Keratinocyte (primary cell): ENCODE data around the gene APOA4. TPM values are rescaled to one million over a fixed set of nuclear protein-coding genes. Genes with fewer than 3 reads are reported as not detected.

Source experiments
- DNase-seq: peaks from one replicate; pipeline ENCODE4 v3.0.0-alpha.2; 2011; ENCODE audit warnings: low read depth, missing footprints, low spot score
- FAIRE-seq: peaks from 2 replicates; lab custom pipeline; 2011; peaks lifted over from hg19 to GRCh38; lab: Jason Lieb, UNC
- H2AFZ ChIP-seq: 2 replicates; pipeline ENCODE4 v1.6.0; 2012; ENCODE audit warnings: low read length, control low read depth, inconsistent platforms; ENCODE audit not compliant: control insufficient read depth
- H3K27ac ChIP-seq: 2 replicates; pipeline ENCODE4 v1.5.1; 2011; ENCODE audit warnings: low read length; ENCODE audit not compliant: control insufficient read depth, insufficient read depth
- H3K27me3 ChIP-seq: 3 replicates; pipeline ENCODE4 v1.6.0; 2011; ENCODE audit warnings: low read length; ENCODE audit not compliant: control insufficient read depth, insufficient read depth; ENCODE audit errors: extremely low read depth
- H3K36me3 ChIP-seq, 2 experiments: 2 replicates in 1 of 2; 3 replicates in 1 of 2; pipeline ENCODE4 v1.5.1; 2011; ENCODE audit warnings: low read length in 2 of 2, mild to moderate bottlenecking in 1 of 2; ENCODE audit not compliant: control insufficient read depth in 2 of 2, insufficient read depth in 2 of 2; ENCODE audit errors: extremely low read depth in 1 of 2
- H3K4me1 ChIP-seq: 3 replicates; pipeline ENCODE4 v1.5.1; 2011; ENCODE audit warnings: low read length; ENCODE audit not compliant: control insufficient read depth, insufficient read depth; ENCODE audit errors: extremely low read depth
- H3K4me2 ChIP-seq: 3 replicates; pipeline ENCODE4 v1.6.0; 2011; ENCODE audit warnings: low read depth, low read length; ENCODE audit not compliant: control insufficient read depth, insufficient read depth; ENCODE audit errors: extremely low read depth
- H3K4me3 ChIP-seq, 3 experiments: fragments of 200-600 bp in 1 of 3; sonication (generic) in 1 of 3; 2 replicates in 2 of 3; 3 replicates in 1 of 3; pipeline ENCODE4 v1.5.1; 2011 to 2016; ENCODE audit warnings: low read length in 3 of 3, mild to moderate bottlenecking in 3 of 3, control low read depth in 2 of 3, inconsistent platforms in 1 of 3, low read depth in 1 of 3, mixed read lengths in 1 of 3, mixed run types in 1 of 3, moderate library complexity in 1 of 3; ENCODE audit not compliant: control insufficient read depth in 2 of 3, insufficient read depth in 2 of 3; ENCODE audit errors: extremely low read depth in 1 of 3
- H3K79me2 ChIP-seq: 2 replicates; pipeline ENCODE4 v1.6.0; 2012; ENCODE audit warnings: low read length; ENCODE audit not compliant: control insufficient read depth, insufficient read depth
- H3K9ac ChIP-seq: 3 replicates; pipeline ENCODE4 v1.6.0; 2011; ENCODE audit warnings: low read length; ENCODE audit not compliant: control insufficient read depth, insufficient read depth; ENCODE audit errors: extremely low read depth
- H3K9me1 ChIP-seq: 3 replicates; pipeline ENCODE4 v1.6.0; 2011; ENCODE audit warnings: low read length; ENCODE audit not compliant: control insufficient read depth, insufficient read depth; ENCODE audit errors: extremely low read depth
- H3K9me3 ChIP-seq: 2 replicates; pipeline ENCODE4 v1.5.1; 2012; ENCODE audit warnings: low read depth, low read length; ENCODE audit not compliant: control insufficient read depth
- H4K20me1 ChIP-seq: 3 replicates; pipeline ENCODE4 v1.6.0; 2011; ENCODE audit warnings: low read length; ENCODE audit not compliant: control insufficient read depth, insufficient read depth; ENCODE audit errors: extremely low read depth
- CTCF ChIP-seq, 3 experiments: IDR thresholded peaks in 1 of 3; conservative IDR thresholded peaks in 1 of 3; optimal IDR thresholded peaks in 1 of 3; 2 replicates in 2 of 3; 3 replicates in 1 of 3; pipeline versions ENCODE3 to v1.5.1; 2011; ENCODE audit warnings: low read length in 3 of 3, mild to moderate bottlenecking in 3 of 3, moderate library complexity in 2 of 3, control low read depth in 1 of 3, inconsistent platforms in 1 of 3; ENCODE audit not compliant: insufficient read depth in 2 of 3; ENCODE audit errors: extremely low read depth in 1 of 3
- EZH2 ChIP-seq: IDR thresholded peaks from one replicate; pipeline ENCODE4 v1.6.1; 2012; ENCODE audit warnings: inconsistent platforms, mild to moderate bottlenecking, low read length, moderate library complexity
- dilution Hi-C: fragments of 300-500 bp; cut with MboI; formaldehyde crosslinking; loops from one replicate; pipeline ENCODE4 v1.7.0; 2020; ENCODE audit warnings: low sequenced_read_pairs; ENCODE audit not compliant: extremely low pct_ligation_motif_present
- polyA plus RNA-seq, 5 experiments: library from polyadenylated mRNA; depleted of rRNA in 3 of 5; stranded (reverse) in 3 of 5; stranded (forward) in 1 of 5; unstranded in 1 of 5; fragments of >200 nt; gene quantifications; 1 replicate in 1 of 5; 2 replicates in 3 of 5; 3 replicates in 1 of 5; pipeline versions ENCODE4 v1.2.1 to v1.2.3, GENCODE V29; 2011 to 2012; ENCODE audit warnings: missing spikeins in 2 of 5, low read depth in 1 of 5, low replicate concordance in 1 of 5

The APOA4 gene
- polyA plus RNA-seq, 1 donor (not counting 4 experiments of a cell fraction or from before 2014, with no cell fraction given): not detected

GRCh38 chr11:116830184-116830912, 7.2 kb upstream of the APOA4 start:
- Histone ChIP-seq H3K36me3 (no peaks in the 10 kb centered on the region), H4K20me1 (no peaks in the 10 kb centered on the region), H3K9me1 (no peaks in the 10 kb centered on the region), H3K27ac (no peak overlapping the region), H3K4me1 (no peaks in the 10 kb centered on the region), H3K79me2 (no peaks in the 10 kb centered on the region), H3K9me3 (no peaks in the 10 kb centered on the region), H2AFZ (no peak overlapping the region), H3K27me3 (no peaks in the 10 kb centered on the region), H3K4me2 (no peak overlapping the region), H3K4me3 (no peak overlapping the region), H3K9ac (no peak overlapping the region)
- TF ChIP-seq CTCF (optimal IDR thresholded peaks at IDR 0.05 in 1 of 3, IDR thresholded peaks at IDR 0.05 in 1 of 3, conservative IDR thresholded peaks at IDR 0.05 in 1 of 3; ENCODE audit: extremely low read depth in 1 of 3, insufficient read depth in 2 of 3, low read length in 3 of 3) (no peak), EZH2 (no peak)
- DNase-seq: no peak
- no peak for FAIRE-seq
- dilution Hi-C loops: no loop called here

GRCh38 chr11:116829525-116830183, 6.5 kb upstream of the APOA4 start, which contains the start of gene APOC3:
APOC3 (plus strand) TSS chr11:116829907; CDS start chr11:116830583, 676 bp downstream.
- Histone ChIP-seq H3K9me1 (no peaks in the 10 kb centered on the region), H3K4me3 (no peak within 1 kb of the TSS), H3K36me3 (no peaks in the 10 kb centered on the region), H3K4me2 (no peak within 1 kb of the TSS), H2AFZ (no peak within 1 kb of the TSS), H3K27me3 (no peaks in the 10 kb centered on the region), H4K20me1 (no peaks in the 10 kb centered on the region), H3K9me3 (no peaks in the 10 kb centered on the region), H3K27ac (no peak within 1 kb of the TSS), H3K9ac (no peak within 1 kb of the TSS), H3K79me2 (no peaks in the 10 kb centered on the region), H3K4me1 (no peaks in the 10 kb centered on the region)
- FAIRE-seq (no peak), DNase-seq (no peak)
- TF ChIP-seq CTCF (optimal IDR thresholded peaks at IDR 0.05 in 1 of 3, IDR thresholded peaks at IDR 0.05 in 1 of 3, conservative IDR thresholded peaks at IDR 0.05 in 1 of 3; ENCODE audit: extremely low read depth in 1 of 3, insufficient read depth in 2 of 3, low read length in 3 of 3) (no peak), EZH2 (no peak)
- dilution Hi-C loops: no loop called here
